B cell (primary cell): ENCODE data around the gene CLEC4M.

Experiments used
- CTCF ChIP-seq: fragments of 200-600 bp; IDR thresholded peaks from one replicate; pipeline ENCODE4 v1.8.0; 2022; ENCODE audit warnings: antibody characterized with exemption, mild to moderate bottlenecking
- EZH2 ChIP-seq: IDR thresholded peaks from 2 replicates; pipeline ENCODE4 v1.6.1; 2012; ENCODE audit warnings: borderline replicate concordance, low read depth, mild to moderate bottlenecking, moderate library complexity, low read length; ENCODE audit not compliant: insufficient read depth, poor library complexity, severe bottlenecking

GRCh38 chr19:7773841-7774240, 10.8 kb downstream of the CLEC4M start:
- TF ChIP-seq CTCF (no peak), EZH2 (no peak)
